ENCODE results near the gene RIPOR2.

Gene RIPOR2

GRCh38 chr6:24845578-24845977 lies 90.2 kb downstream of the RIPOR2 start:
- CTCF ChIA-PET = interaction anchor here (2.8 to 16.5 kb wide), 3 partner anchors 11 to 225 kb away, joined by 9 to 188 read pairs (median 23); no protein-coding TSS in a partner anchor
- H3K4me3 ChIP-seq (ENCODE audit: low read depth, low read length) = no peak overlapping the region
- no peak for TF ChIP-seq CTCF (IDR thresholded peaks at IDR 0.05; ENCODE audit: insufficient read depth, low read length, missing control alignments)
- POLR2A ChIA-PET = no interaction called here
- no peak for DNase-seq (ENCODE audit: low read depth, low spot score)

- CTCF ChIA-PET = interaction anchor here (2.8 to 16.5 kb wide), 3 partner anchors 12 to 226 kb away, joined by 9 to 188 read pairs (median 23); no protein-coding TSS in a partner anchor
- POLR2A ChIA-PET = no interaction called here
- no peak overlapping the region for H3K4me3 ChIP-seq (ENCODE audit: low read depth, low read length)
- DNase-seq (ENCODE audit: low read depth, low spot score) = no peak
- TF ChIP-seq CTCF (IDR thresholded peaks at IDR 0.05; ENCODE audit: insufficient read depth, low read length, missing control alignments) = no peak
Measured at GRCh38 chr6:24844903-24845302, 90.9 kb downstream of the RIPOR2 start.

GRCh38 chr6:24844061-24844460 lies 91.7 kb downstream of the RIPOR2 start:
- no peak for TF ChIP-seq CTCF (IDR thresholded peaks at IDR 0.05; ENCODE audit: insufficient read depth, low read length, missing control alignments)
- ChIA-PET POLR2A (interaction anchor here (0.6 kb wide), 1 partner anchor 1142 kb away, joined by 3 read pairs; no protein-coding TSS in a partner anchor), CTCF (interaction anchor here (1.0 to 2.8 kb wide), 2 partner anchors 148 to 227 kb away, joined by 4 to 9 read pairs; no protein-coding TSS in a partner anchor)
- H3K4me3 ChIP-seq (ENCODE audit: low read depth, low read length) = no peak overlapping the region
- no peak for DNase-seq (ENCODE audit: low read depth, low spot score)

GRCh38 chr6:24840187-24840586 lies 95.6 kb downstream of the RIPOR2 start:
- H3K4me3 ChIP-seq (ENCODE audit: low read depth, low read length) = no peak overlapping the region
- CTCF ChIA-PET = interaction anchor here (1.8 kb wide), 1 partner anchor 151 kb away, joined by 5 read pairs; no protein-coding TSS in a partner anchor
- no peak for DNase-seq (ENCODE audit: low read depth, low spot score)
- POLR2A ChIA-PET = no interaction called here
- no peak for TF ChIP-seq CTCF (IDR thresholded peaks at IDR 0.05; ENCODE audit: insufficient read depth, low read length, missing control alignments)

GRCh38 chr6:24838994-24839393 lies 96.8 kb downstream of the RIPOR2 start:
- ChIA-PET POLR2A (no interaction called here), CTCF (no interaction called here)
- TF ChIP-seq CTCF (IDR thresholded peaks at IDR 0.05; ENCODE audit: insufficient read depth, low read length, missing control alignments) = no peak
- no peak overlapping the region for H3K4me3 ChIP-seq (ENCODE audit: low read depth, low read length)
- DNase-seq (ENCODE audit: low read depth, low spot score) = no peak

- ChIA-PET POLR2A (no interaction called here), CTCF (no interaction called here)
- no peak for DNase-seq (ENCODE audit: low read depth, low spot score)
- no peak overlapping the region for H3K4me3 ChIP-seq (ENCODE audit: low read depth, low read length)
- no peak for TF ChIP-seq CTCF (IDR thresholded peaks at IDR 0.05; ENCODE audit: insufficient read depth, low read length, missing control alignments)
Measured at GRCh38 chr6:24838081-24838480, 97.7 kb downstream of the RIPOR2 start.

All from AG04449 (cell line).